Naive B cell (primary cell): ENCODE data around the gene MISP. TPM values are rescaled to one million over a fixed set of nuclear protein-coding genes. Genes with fewer than 3 reads are reported as not detected.

Experiments used
- ATAC-seq, 2 donors: fragments of 150-1000 bp; cut with Tn5 transposase; 2 replicates each; pipeline ENCODE4 v1.10.0; 2021; ENCODE audit warnings: low read depth in 2 of 2, mild to moderate bottlenecking in 2 of 2, moderate library complexity in 2 of 2
- DNase-seq: peaks from one replicate; pipeline ENCODE4 v3.0.0; 2022
- H3K27ac Mint-ChIP-seq, 6 donors: one replicate each; pipeline ENCODE4 v1.8.0; 2020 to 2022; ENCODE audit warnings: mild to moderate bottlenecking in 6 of 6, mixed read lengths in 6 of 6, moderate library complexity in 5 of 6, inconsistent platforms in 2 of 6
- H3K27me3 Mint-ChIP-seq, 3 donors: one replicate each; pipeline ENCODE4 v1.8.0; 2021 to 2022; ENCODE audit warnings: mixed read lengths in 3 of 3, mild to moderate bottlenecking in 1 of 3
- H3K36me3 Mint-ChIP-seq, 2 donors: one replicate each; pipeline ENCODE4 v1.8.0; 2020 to 2022; ENCODE audit warnings: mixed read lengths in 2 of 2, inconsistent platforms in 1 of 2, mild to moderate bottlenecking in 1 of 2
- H3K4me1 Mint-ChIP-seq, 3 donors: one replicate each; pipeline ENCODE4 v1.8.0; 2020 to 2022; ENCODE audit warnings: mixed read lengths in 3 of 3, inconsistent platforms in 1 of 3, mild to moderate bottlenecking in 1 of 3, moderate library complexity in 1 of 3
- H3K4me3 Mint-ChIP-seq, 8 donors: one replicate each; pipeline ENCODE4 v1.8.0; 2020 to 2022; ENCODE audit warnings: mild to moderate bottlenecking in 8 of 8, mixed read lengths in 8 of 8, moderate library complexity in 8 of 8, inconsistent platforms in 2 of 8
- H3K9me3 Mint-ChIP-seq, 7 donors: one replicate each; pipeline ENCODE4 v1.8.0; 2020 to 2022; ENCODE audit warnings: mixed read lengths in 7 of 7, mild to moderate bottlenecking in 5 of 7, inconsistent platforms in 2 of 7, moderate library complexity in 1 of 7
- polyA plus RNA-seq, 6 donors: library from polyadenylated mRNA; unstranded; fragments of 300-500 nt; fragmentation: Illumina TruSeq; gene quantifications; one replicate each; pipeline ENCODE4 v1.2.3, GENCODE V29; 2021; ENCODE audit warnings: low read depth in 6 of 6

MISP gene
- polyA plus RNA-seq, 6 donors from 2014 or later: not detected

- Mint-ChIP-seq H3K9me3 (no peaks in the 10 kb centered on the region), H3K27me3 (no peaks in the 10 kb centered on the region), H3K4me1 (peaks cover 33 to 41% (median 37%) of the 10 kb centered on the region in 3 donors), H3K4me3 (peak overlapping the region in 2 of 8 donors; percentile 33 to 35), H3K36me3 (peaks cover 0 to 7% of the 10 kb centered on the region in 2 donors), H3K27ac (peak overlapping the region in 3 of 6 donors; percentile 54 to 86 (median 65))
- DNase-seq (no peak), ATAC-seq (no peak)
Measured at GRCh38 chr19:801861-802497, 51.1 kb downstream of the MISP start.

DNA sequence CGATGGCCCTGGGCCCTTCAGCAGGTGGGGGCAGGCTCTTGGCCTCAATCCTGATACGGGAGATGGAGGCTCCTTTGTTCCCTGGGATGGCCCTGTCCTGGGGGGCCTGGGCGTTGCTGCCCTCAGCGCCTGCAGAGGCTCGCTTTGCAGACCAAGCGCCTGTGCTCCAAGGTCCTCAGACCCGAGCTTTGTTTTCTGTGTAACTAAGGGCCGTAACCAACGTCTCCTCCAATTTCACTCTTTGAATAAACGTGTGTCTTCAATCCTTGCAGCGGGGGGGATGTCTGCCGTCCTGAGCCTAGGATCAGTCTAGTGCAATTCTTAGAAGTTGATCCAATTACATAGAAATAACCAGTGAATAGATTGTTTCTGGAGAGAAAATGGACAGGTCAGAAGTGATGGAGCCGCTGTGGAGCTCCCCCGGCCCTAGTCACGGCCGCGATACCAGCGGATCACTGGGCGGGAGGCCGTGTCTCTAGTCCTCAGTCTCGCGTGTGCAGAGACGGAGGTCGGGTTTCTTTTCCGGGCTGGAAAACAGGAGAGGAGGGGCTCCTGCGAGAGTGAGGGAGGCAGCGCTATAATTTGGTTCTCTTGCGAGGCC is 51.7 kb downstream of the MISP start:
- Mint-ChIP-seq H3K4me3 (peak overlapping the region in 2 of 8 donors; percentile 25 to 59), H3K4me1 (peaks cover 34 to 47% (median 42%) of the 10 kb centered on the region in 3 donors)

GRCh38 chr19:803099-803561 is 52.2 kb downstream of the MISP start:
- ATAC-seq: no peak
- H3K4me3 Mint-ChIP-seq: peak overlapping the region in 3 of 8 donors; percentile 16 to 51 (median 47)
- H3K27me3 Mint-ChIP-seq: no peaks in the 10 kb centered on the region
- no peak overlapping the region for H3K27ac Mint-ChIP-seq
- peaks cover 0 to 16% of the 10 kb centered on the region in 2 donors for H3K36me3 Mint-ChIP-seq
- H3K4me1 Mint-ChIP-seq: peaks cover 37 to 50% (median 42%) of the 10 kb centered on the region in 3 donors
- no peaks in the 10 kb centered on the region for H3K9me3 Mint-ChIP-seq
- no peak for DNase-seq

More for the DNA sequence above, 51.7 kb downstream of the MISP start:
- peaks cover 0 to 13% of the 10 kb centered on the region in 2 donors for H3K36me3 Mint-ChIP-seq
- peak overlapping the region in 2 of 6 donors; percentile 34 to 65 for H3K27ac Mint-ChIP-seq
- DNase-seq (no peak), ATAC-seq (no peak)
- no peaks in the 10 kb centered on the region for H3K27me3 Mint-ChIP-seq
- no peaks in the 10 kb centered on the region for H3K9me3 Mint-ChIP-seq

DNA sequence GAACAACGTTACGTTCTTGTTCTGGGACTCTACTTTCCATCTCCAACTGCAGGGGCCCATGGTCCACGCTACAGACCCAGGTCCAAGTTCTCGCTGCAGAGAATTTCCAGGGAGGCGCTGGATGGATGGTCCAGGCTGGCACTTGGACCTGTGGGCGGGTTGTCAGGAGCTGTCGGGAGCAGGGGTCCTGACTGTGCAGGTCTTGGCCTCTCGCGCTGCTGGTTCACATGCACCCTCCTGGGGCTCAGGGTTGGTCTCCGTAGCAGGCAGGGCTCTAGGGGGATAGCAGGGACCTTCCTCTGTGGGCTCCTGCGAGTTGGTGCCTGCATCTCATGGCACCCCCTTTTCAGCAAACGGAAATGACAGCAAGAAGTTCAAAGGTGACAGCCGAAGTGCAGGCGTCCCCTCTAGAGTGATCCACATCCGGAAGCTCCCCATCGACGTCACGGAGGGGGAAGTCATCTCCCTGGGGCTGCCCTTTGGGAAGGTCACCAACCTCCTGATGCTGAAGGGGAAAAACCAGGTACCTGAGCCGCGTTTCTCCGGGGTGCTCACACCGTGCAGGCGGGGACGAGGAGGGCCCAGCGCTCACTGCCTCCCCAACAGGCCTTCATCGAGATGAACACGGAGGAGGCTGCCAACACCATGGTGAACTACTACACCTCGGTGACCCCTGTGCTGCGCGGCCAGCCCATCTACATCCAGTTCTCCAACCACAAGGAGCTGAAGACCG is 52.9 kb downstream of the MISP start:
- Mint-ChIP-seq H3K9me3 (no peaks in the 10 kb centered on the region), H3K4me3 (peak overlapping the region in 1 of 8 donors; percentile 51), H3K36me3 (peaks cover 0 to 16% of the 10 kb centered on the region in 2 donors), H3K27ac (peak overlapping the region in 2 of 6 donors; percentile 18 to 20), H3K4me1 (peaks cover 37 to 49% (median 39%) of the 10 kb centered on the region in 3 donors), H3K27me3 (no peaks in the 10 kb centered on the region)
- no peak for DNase-seq
- ATAC-seq: no peak

DNA sequence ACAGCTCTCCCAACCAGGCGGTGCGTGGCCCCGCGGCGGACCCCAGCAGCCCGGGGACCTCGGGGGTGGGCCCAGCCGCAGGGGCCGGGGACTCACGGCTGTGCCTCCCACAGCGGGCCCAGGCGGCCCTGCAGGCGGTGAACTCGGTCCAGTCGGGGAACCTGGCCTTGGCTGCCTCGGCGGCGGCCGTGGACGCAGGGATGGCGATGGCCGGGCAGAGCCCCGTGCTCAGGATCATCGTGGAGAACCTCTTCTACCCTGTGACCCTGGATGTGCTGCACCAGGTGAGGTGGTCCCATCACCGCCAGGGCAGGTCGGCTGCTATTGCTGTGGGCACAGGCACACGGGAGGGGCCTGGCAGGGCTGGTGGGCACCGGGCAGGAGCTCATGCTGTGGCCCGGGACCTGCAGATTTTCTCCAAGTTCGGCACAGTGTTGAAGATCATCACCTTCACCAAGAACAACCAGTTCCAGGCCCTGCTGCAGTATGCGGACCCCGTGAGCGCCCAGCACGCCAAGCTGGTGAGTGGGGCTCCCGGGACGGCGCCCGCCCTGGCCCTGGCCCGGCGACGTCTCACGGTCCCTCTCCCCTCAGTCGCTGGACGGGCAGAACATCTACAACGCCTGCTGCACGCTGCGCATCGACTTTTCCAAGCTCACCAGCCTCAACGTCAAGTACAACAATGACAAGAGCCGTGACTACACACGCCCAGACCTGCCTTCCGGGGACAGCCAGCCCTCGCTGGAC is 53.7 kb downstream of the MISP start:
- ATAC-seq (no peak), DNase-seq (no peak)
- Mint-ChIP-seq H3K4me3 (peak overlapping the region in 1 of 8 donors; percentile 43), H3K9me3 (no peaks in the 10 kb centered on the region), H3K36me3 (peaks cover 0 to 16% of the 10 kb centered on the region in 2 donors), H3K27me3 (no peaks in the 10 kb centered on the region), H3K27ac (peak overlapping the region in 2 of 6 donors; percentile 51 to 91), H3K4me1 (peaks cover 30 to 42% (median 32%) of the 10 kb centered on the region in 3 donors)

DNA sequence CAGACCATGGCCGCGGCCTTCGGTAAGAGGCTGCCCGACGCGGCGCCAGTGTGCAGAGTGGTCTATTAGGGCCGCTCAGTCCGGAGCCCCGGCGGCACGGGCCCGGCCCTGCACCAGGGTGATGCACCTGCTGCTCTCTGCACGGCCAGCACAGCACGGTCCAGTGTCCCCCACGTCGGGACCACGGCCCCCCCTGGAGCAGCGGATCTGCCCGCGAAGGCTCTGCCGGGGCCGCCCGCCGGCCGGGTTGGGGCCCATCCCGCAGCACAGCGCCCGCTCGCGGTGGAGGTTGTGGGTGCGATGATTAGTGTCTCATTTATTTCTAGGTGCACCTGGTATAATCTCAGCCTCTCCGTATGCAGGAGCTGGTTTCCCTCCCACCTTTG is 54.2 kb downstream of the MISP start:
- no peaks in the 10 kb centered on the region for H3K9me3 Mint-ChIP-seq
- peak overlapping the region in 1 of 8 donors; percentile 43 for H3K4me3 Mint-ChIP-seq
- peak overlapping the region in 2 of 6 donors; percentile 51 to 91 for H3K27ac Mint-ChIP-seq
- no peak for ATAC-seq
- no peaks in the 10 kb centered on the region for H3K27me3 Mint-ChIP-seq
- peaks cover 0 to 16% of the 10 kb centered on the region in 2 donors for H3K36me3 Mint-ChIP-seq
- no peak for DNase-seq
- H3K4me1 Mint-ChIP-seq: peaks cover 25 to 36% (median 26%) of the 10 kb centered on the region in 3 donors

GRCh38 chr19:805600-806550 is 55.0 kb downstream of the MISP start:
- Mint-ChIP-seq H3K9me3 (no peaks in the 10 kb centered on the region), H3K36me3 (peaks cover 0 to 16% of the 10 kb centered on the region in 2 donors), H3K27ac (peak overlapping the region in 1 of 6 donors; percentile 51), H3K4me1 (peaks cover 20 to 29% (median 21%) of the 10 kb centered on the region in 3 donors), H3K4me3 (no peak overlapping the region), H3K27me3 (no peaks in the 10 kb centered on the region)
- DNase-seq: no peak
- ATAC-seq: no peak

DNA sequence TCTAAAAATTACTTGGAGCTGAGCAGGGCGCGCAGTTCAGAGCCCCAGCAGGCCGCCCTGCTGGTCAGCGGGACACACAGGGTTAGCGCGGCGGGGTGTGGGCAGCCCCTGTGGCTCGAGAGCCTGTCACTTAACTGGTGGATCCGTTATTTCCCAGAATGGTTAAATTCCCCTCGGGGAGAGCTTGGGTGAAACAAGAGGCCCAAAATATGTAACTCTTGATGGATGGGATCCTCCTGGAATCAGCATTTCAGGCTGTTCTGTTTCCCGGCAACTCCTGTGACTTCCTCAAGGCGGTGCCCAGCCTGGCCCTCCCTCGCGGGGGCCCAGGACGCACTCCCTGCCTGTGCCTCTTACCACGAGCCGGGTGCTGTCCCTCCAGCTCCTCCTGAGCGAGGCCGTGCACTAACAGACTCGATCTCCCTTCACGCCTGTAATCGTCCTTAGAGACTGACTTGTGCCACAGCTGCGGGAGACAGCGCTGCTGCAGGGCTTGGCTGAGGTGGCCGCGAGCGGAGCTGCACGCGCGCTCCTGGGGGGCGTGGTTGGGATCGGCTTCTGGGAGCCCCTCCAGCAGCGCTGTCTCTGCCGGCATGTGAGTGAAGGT is 56.0 kb downstream of the MISP start:
- peaks cover 15 to 26% (median 16%) of the 10 kb centered on the region in 3 donors for H3K4me1 Mint-ChIP-seq
- peak overlapping the region in 1 of 8 donors; percentile 64 for H3K4me3 Mint-ChIP-seq
- H3K27ac Mint-ChIP-seq: peak overlapping the region in 1 of 6 donors; percentile 46
- H3K27me3 Mint-ChIP-seq: no peaks in the 10 kb centered on the region
- H3K9me3 Mint-ChIP-seq: no peaks in the 10 kb centered on the region
- H3K36me3 Mint-ChIP-seq: peaks cover 0 to 16% of the 10 kb centered on the region in 2 donors
- ATAC-seq (no peak), DNase-seq (no peak)

DNA sequence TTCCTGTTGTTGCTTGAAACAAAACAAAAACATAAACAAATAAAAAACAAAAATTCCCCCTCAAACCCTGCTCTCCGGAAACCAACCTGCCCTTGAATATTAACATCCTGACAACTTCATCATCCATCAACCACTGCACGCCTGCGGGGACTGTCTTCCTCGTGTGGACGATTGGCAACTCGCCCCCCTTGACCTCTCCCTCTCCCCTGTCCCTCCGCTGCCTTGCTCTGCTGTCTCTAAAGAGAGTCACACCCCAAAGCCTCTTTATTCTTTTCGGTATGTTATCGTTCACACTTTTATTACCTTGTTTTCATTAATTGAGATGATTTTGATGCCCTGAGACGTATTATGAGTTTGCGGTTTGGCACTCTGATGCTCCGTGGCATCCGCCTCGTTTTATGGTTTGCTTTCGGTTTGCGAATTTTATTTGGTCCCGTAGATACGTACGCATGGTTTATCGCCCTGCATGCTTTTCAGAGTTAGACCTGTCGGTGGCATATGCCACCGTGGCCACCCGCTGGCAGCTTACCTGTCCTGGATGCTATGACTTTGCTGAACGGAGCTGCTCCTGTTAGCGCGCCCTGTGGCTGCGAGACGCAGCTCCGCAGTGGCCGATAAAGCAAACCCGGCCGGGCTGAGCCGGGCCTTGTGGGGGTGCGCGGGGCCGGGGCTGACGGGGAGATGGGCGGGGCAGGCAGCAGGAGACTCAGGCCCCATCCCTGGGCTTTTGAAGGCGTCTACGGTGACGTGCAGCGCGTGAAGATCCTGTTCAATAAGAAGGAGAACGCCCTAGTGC is 56.9 kb downstream of the MISP start:
- H3K9me3 Mint-ChIP-seq: no peaks in the 10 kb centered on the region
- peak overlapping the region in 5 of 6 donors; percentile 37 to 87 (median 70) for H3K27ac Mint-ChIP-seq
- H3K4me1 Mint-ChIP-seq: peaks cover 7 to 19% (median 11%) of the 10 kb centered on the region in 3 donors
- DNase-seq (no peak), ATAC-seq (no peak)
- peaks cover 0 to 16% of the 10 kb centered on the region in 2 donors for H3K36me3 Mint-ChIP-seq
- H3K27me3 Mint-ChIP-seq: no peaks in the 10 kb centered on the region
- peak overlapping the region in 3 of 8 donors; percentile 33 to 64 (median 45) for H3K4me3 Mint-ChIP-seq

- no peaks in the 10 kb centered on the region for H3K27me3 Mint-ChIP-seq
- H3K9me3 Mint-ChIP-seq: no peaks in the 10 kb centered on the region
- no peak overlapping the region for H3K4me3 Mint-ChIP-seq
- H3K4me1 Mint-ChIP-seq: peaks cover 6 to 13% (median 7%) of the 10 kb centered on the region in 3 donors
- no peak overlapping the region for H3K27ac Mint-ChIP-seq
- DNase-seq (no peak), ATAC-seq (no peak)
- H3K36me3 Mint-ChIP-seq: peaks cover 0 to 11% of the 10 kb centered on the region in 2 donors
Measured at GRCh38 chr19:808423-808775, 57.5 kb downstream of the MISP start.
